ENCODE data around the gene ZBTB42.

The ZBTB42 gene

GRCh38 chr14:104793703-104793959 lies 7.3 kb upstream of the ZBTB42 start:
- TF ChIP-seq REST (IDR thresholded peaks at IDR 0.05; ENCODE audit: low read depth) (no peak), TEAD4 (IDR thresholded peaks at IDR 0.05) (no peak), USF1 (IDR thresholded peaks at IDR 0.05) (no peak), EP300 (IDR thresholded peaks at IDR 0.05; ENCODE audit: borderline replicate concordance) (no peak), CREB1 (IDR thresholded peaks at IDR 0.05; ENCODE audit: low read depth) (no peak), NFIC (IDR thresholded peaks at IDR 0.05) (no peak), EGR1 (IDR thresholded peaks at IDR 0.05) (no peak), CEBPB (IDR thresholded peaks at IDR 0.05) (no peak), TCF12 (IDR thresholded peaks at IDR 0.05; ENCODE audit: low read depth) (no peak)

GRCh38 chr14:104794099-104794498 lies 6.8 kb upstream of the ZBTB42 start:
- TF ChIP-seq USF1 (IDR thresholded peaks at IDR 0.05) (no peak), YY1 (IDR thresholded peaks at IDR 0.05; ENCODE audit: low read depth) (no peak), RAD21 (IDR thresholded peaks at IDR 0.05; ENCODE audit: low read depth) (no peak), EP300 (IDR thresholded peaks at IDR 0.05; ENCODE audit: borderline replicate concordance) (no peak), TCF12 (IDR thresholded peaks at IDR 0.05; ENCODE audit: low read depth) (no peak), REST (IDR thresholded peaks at IDR 0.05; ENCODE audit: low read depth) (no peak), CEBPB (IDR thresholded peaks at IDR 0.05) (no peak), TAF1 (IDR thresholded peaks at IDR 0.05; ENCODE audit: low read depth) (no peak), NFIC (IDR thresholded peaks at IDR 0.05) (no peak), CREB1 (IDR thresholded peaks at IDR 0.05; ENCODE audit: low read depth) (no peak), FOXM1 (IDR thresholded peaks at IDR 0.05; ENCODE audit: borderline replicate concordance, low read depth) (no peak), ZBTB7A (IDR thresholded peaks at IDR 0.05; ENCODE audit: low read depth) (no peak), EGR1 (IDR thresholded peaks at IDR 0.05) (no peak), TEAD4 (IDR thresholded peaks at IDR 0.05) (no peak)
- TF ChIP-seq, protein P1, sequence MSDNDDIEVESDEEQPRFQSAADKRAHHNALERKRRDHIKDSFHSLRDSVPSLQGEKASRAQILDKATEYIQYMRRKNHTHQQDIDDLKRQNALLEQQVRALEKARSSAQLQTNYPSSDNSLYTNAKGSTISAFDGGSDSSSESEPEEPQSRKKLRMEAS (IDR thresholded peaks at IDR 0.05): no peak

DNA sequence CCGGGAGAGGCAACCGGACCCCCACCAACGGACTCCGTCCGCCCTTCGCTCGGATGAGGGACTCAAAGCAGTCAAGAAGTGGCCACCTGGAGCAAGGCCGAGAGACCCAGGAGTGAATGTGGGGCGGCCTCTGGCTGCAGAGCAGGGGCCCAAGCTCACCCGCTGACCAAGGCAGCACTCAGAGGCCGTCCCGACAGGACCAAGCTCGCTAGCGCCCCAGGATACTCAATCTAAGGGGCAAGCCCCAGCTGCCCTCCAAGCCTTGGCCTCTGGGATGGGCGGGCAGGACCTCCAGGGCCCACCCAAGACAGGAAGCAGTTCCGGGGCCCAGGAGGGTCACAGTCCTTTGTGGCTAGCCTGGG lies 6.3 kb upstream of the ZBTB42 start:
- TF ChIP-seq USF1 (IDR thresholded peaks at IDR 0.05): no peak
- TF ChIP-seq TEAD4 (IDR thresholded peaks at IDR 0.05): no peak
- no peak for TF ChIP-seq NFIC (IDR thresholded peaks at IDR 0.05)
- TF ChIP-seq CEBPB (IDR thresholded peaks at IDR 0.05): no peak
- TF ChIP-seq ZBTB7A (IDR thresholded peaks at IDR 0.05; ENCODE audit: low read depth): no peak; the same call in 1 of the 2 replicates
- TF ChIP-seq TAF1 (IDR thresholded peaks at IDR 0.05; ENCODE audit: low read depth): no peak
- no peak for TF ChIP-seq TCF12 (IDR thresholded peaks at IDR 0.05; ENCODE audit: low read depth)

GRCh38 chr14:104794993-104795780 lies 5.7 kb upstream of the ZBTB42 start, which contains the start of gene AKT1:
AKT1 (minus strand) TSS chr14:104795748; CDS start chr14:104792643, 3,105 bp downstream.
- TF ChIP-seq TCF12 (IDR thresholded peaks at IDR 0.05; ENCODE audit: low read depth) (no peak), YY1 (IDR thresholded peaks at IDR 0.05; ENCODE audit: low read depth) (no peak)
- TF ChIP-seq, protein P1 (IDR thresholded peaks at IDR 0.05): peak; percentile 15; the same call in 1 of the 2 replicates

DNA sequence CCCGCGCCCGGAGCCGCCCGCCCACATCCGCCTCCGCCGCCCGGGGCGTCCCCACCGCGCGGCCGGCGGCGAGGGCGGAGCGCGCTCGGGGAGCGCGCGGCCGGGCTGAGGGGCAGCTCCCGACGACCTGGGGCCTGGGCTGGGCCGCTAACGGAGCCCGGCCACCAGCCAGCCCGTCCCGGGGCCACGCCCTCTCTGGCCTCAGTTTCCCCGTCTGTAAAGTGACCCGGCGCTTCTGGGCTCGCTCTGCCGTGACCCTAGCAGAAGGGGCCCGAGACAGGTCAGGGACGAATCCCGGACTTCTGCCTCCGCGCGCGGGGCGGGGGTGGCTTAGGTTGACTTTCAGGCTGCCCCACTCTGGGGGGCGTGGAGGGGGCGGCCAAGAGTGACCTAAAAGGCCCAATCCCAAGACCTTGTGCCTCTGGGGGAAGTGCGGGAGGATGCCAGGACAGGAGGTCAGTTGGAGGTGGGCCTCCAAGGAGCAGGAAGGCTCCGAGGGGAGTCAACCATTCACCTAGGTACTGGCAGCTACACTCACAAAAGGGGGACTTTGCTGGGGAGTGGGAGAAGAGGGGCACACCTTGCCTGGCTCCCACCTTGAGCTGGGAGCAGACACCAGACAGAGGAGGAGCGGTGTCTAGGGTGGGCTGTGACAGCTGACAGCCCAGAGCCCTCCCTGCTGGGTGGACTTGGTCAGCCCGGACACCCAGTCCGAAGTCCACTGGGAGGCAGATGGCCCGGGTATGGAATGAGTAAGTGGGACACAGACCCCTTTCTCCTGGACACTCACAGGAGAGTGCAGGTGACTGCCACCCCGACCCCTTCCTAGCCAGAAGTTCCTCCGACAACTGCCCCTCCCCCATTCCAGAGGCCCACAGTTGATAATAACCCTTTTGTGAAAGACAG lies 4.9 kb upstream of the ZBTB42 start:
- TF ChIP-seq YY1 (IDR thresholded peaks at IDR 0.05; ENCODE audit: low read depth) (no peak), ZBTB7A (IDR thresholded peaks at IDR 0.05; ENCODE audit: low read depth) (0 out of 2 replicates have a peak, but pooled peaks have one; percentile 55)

Measured in Ishikawa (cell line).